SK-N-MC (cell line): ENCODE data around the gene MAEA.

Source experiments
- DNase-seq: peaks from one replicate; pipeline ENCODE4 v3.0.0-alpha.2; 2011; ENCODE audit warnings: low read depth, low spot score
- H3K27ac ChIP-seq: fragments of 200-600 bp; sonication (generic); 2 replicates; pipeline ENCODE4 v1.5.1; 2016; ENCODE audit warnings: mixed run types
- H3K36me3 ChIP-seq: fragments of 200-600 bp; sonication (generic); 2 replicates; pipeline ENCODE4 v1.6.1; 2017; ENCODE audit warnings: antibody characterized with exemption, low read length, mixed read lengths; ENCODE audit not compliant: insufficient read depth
- H3K4me3 ChIP-seq: fragments of 200-600 bp; sonication (generic); 2 replicates; pipeline ENCODE4 v1.5.1; 2016
- H3K9ac ChIP-seq: fragments of 200-600 bp; sonication (generic); 2 replicates; pipeline ENCODE4 v1.8.0; 2017; ENCODE audit warnings: mixed run types, mixed read lengths; ENCODE audit not compliant: insufficient read length
- H3K9me3 ChIP-seq: fragments of 200-600 bp; sonication (generic); 2 replicates; pipeline ENCODE4 v1.6.1; 2017; ENCODE audit warnings: low read depth, mild to moderate bottlenecking, antibody characterized with exemption, low read length, moderate library complexity, mixed read lengths
- EZH2 ChIP-seq: fragments of 200-600 bp; sonication (generic); IDR thresholded peaks from one replicate; pipeline ENCODE4 v1.6.1; 2017; ENCODE audit warnings: antibody characterized with exemption
- FOXP2 ChIP-seq: optimal IDR thresholded peaks from 2 replicates; pipeline ENCODE3; 2011; ENCODE audit warnings: mild to moderate bottlenecking, moderate library complexity; ENCODE audit not compliant: insufficient read depth; ENCODE audit errors: extremely low read length, control extremely low read depth
- POLR2AphosphoS5 ChIP-seq: IDR thresholded peaks from 2 replicates; pipeline ENCODE4 v1.6.1; 2012; ENCODE audit warnings: mild to moderate bottlenecking, low read depth, low read length, borderline replicate concordance

Gene MAEA

GRCh38 chr4:1299301-1299860, 9.7 kb downstream of the MAEA start:
- Histone ChIP-seq H3K9me3 (no peaks in the 10 kb centered on the region), H3K36me3 (peaks cover 29% of the 10 kb centered on the region), H3K9ac (no peak overlapping the region), H3K4me3 (no peak overlapping the region), H3K27ac (no peak overlapping the region)
- DNase-seq, result no peak
- TF ChIP-seq EZH2, result no peak

DNA sequence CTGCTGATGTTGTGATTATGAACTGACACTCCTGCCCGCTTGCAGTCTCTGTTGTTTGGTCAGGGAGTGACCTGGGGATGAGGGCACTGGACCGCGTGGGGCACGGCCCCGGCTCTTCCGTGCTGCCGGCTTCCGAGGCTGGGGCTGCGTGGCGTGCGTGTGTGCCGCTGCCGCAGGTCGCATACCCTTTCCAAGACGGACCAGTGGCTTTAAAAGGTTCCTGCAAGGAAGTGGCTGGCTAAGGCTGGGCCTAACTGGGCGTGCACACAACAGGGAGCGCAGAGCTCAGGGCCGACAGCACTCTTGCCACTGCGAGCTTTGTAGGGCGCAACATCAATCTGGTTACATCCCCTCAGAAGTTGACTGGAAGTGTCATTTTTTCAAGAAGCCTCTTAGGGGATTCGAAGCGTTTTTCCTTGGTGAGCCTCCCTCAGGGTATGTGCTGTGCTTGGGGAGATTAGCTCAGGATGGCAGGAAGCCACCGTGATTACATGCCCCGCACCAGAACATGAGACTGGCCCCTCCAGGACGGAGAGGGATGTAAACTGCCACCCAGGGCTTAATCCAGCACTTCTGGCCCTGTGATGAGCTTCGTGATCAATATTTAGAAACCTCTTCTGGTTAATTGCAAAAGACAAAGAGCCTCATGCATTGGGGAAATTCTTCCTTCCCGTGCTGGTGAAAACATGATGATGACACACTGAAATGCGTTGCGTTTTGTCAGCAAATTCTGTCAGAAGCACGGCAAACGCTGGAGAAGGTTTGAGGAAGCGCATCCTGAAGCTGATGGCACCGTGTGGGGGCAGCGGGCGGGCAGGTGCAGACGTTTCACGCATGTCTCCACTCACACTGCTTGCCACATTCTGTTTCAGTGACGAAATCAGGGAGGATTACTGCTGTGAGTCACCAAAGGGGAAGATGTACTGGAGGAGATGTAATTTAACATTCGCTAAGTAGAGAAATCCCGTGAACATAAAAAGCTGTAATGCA, 11.1 kb downstream of the MAEA start:
- Histone ChIP-seq H3K9me3 (no peaks in the 10 kb centered on the region), H3K4me3 (no peak overlapping the region), H3K36me3 (peaks cover 29% of the 10 kb centered on the region), H3K27ac (peak overlapping the region; percentile 67), H3K9ac (peak overlapping the region; percentile 34)
- no peak for DNase-seq
- TF ChIP-seq EZH2 (no peak), FOXP2 (no peak), POLR2AphosphoS5 (no peak)

GRCh38 chr4:1302159-1302558, 12.5 kb downstream of the MAEA start:
- no peak overlapping the region for H3K4me3 ChIP-seq
- 0 out of 2 replicates have a peak overlapping the region, but pooled peaks have one; percentile 33 for H3K27ac ChIP-seq
- TF ChIP-seq POLR2AphosphoS5, result no peak
- TF ChIP-seq EZH2, result no peak
- no peak for TF ChIP-seq FOXP2
- peaks cover 25% of the 10 kb centered on the region for H3K36me3 ChIP-seq
- H3K9me3 ChIP-seq, result no peaks in the 10 kb centered on the region
- DNase-seq, result no peak
- H3K9ac ChIP-seq, result no peak overlapping the region

- TF ChIP-seq POLR2AphosphoS5 (no peak), EZH2 (no peak), FOXP2 (no peak)
- H3K4me3 ChIP-seq, result no peak overlapping the region
- no peak overlapping the region for H3K9ac ChIP-seq
- no peak for DNase-seq
- H3K9me3 ChIP-seq, result no peaks in the 10 kb centered on the region
- H3K36me3 ChIP-seq, result peaks cover 15% of the 10 kb centered on the region
- no peak overlapping the region for H3K27ac ChIP-seq
Measured at GRCh38 chr4:1305261-1305711, 15.6 kb downstream of the MAEA start.

DNA sequence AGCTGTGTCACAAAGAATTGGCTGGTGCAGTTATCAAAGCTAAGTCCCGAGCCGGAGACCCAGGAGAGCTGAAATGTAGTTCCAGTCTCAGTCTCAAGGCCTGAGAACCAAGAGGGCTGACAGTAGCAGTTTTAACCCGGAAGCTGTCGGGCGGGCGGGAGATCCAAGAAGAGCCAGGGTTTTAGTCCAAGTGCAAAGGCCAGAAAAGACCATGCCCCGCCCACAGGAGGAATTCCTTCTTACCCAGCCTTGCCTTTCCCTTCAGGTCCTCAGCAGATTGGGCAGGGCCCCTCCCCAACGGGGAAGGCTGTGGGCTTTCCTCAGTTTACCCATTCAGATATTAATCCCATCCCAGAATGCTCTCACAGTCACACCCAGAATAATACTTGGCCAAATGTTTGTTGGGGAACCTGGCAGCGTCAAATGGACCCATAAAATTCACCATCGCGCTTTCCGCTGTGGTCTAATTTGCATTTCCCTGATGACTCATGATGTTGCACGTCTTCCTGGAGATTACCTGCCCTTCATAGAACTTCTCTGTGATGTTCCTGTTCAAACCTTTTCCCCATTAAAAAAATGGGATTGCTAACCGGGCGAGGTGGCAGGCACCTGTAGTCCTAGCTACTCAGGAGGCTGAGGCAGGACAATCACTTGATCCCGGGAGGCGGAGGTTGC, 16.2 kb downstream of the MAEA start:
- Histone ChIP-seq H3K4me3 (no peak overlapping the region), H3K9me3 (no peaks in the 10 kb centered on the region), H3K27ac (no peak overlapping the region), H3K36me3 (peaks cover 10% of the 10 kb centered on the region), H3K9ac (no peak overlapping the region)
- no peak for TF ChIP-seq POLR2AphosphoS5
- DNase-seq, result no peak

- H3K4me3 ChIP-seq, result no peak overlapping the region
- H3K36me3 ChIP-seq, result peaks cover 13% of the 10 kb centered on the region; the same call in 1 of the 2 replicates
- TF ChIP-seq EZH2 (no peak), FOXP2 (no peak), POLR2AphosphoS5 (no peak)
- H3K27ac ChIP-seq, result no peak overlapping the region
- H3K9ac ChIP-seq, result no peak overlapping the region
- DNase-seq, result no peak
- no peaks in the 10 kb centered on the region for H3K9me3 ChIP-seq
Measured at GRCh38 chr4:1307951-1308735, 18.5 kb downstream of the MAEA start.

- no peak overlapping the region for H3K27ac ChIP-seq
- H3K9ac ChIP-seq, result peak overlapping the region; percentile 11
- TF ChIP-seq FOXP2, result no peak
- TF ChIP-seq POLR2AphosphoS5, result no peak
- TF ChIP-seq EZH2, result no peak
- no peak for DNase-seq
- H3K9me3 ChIP-seq, result no peaks in the 10 kb centered on the region
- no peak overlapping the region for H3K4me3 ChIP-seq
- H3K36me3 ChIP-seq, result peaks cover 24% of the 10 kb centered on the region
Measured at GRCh38 chr4:1309261-1310010, 19.7 kb downstream of the MAEA start.
